ENCODE data around the gene MTFR2. TPM values are rescaled to one million over a fixed set of nuclear protein-coding genes. Genes with fewer than 3 reads are reported as not detected.
A peak's percentile ranks its signal among the peaks of the same experiment; 100 is the strongest.

Gene MTFR2
- total RNA-seq, 1 experiment from 2014 or later, result 12.6 TPM

DNA sequence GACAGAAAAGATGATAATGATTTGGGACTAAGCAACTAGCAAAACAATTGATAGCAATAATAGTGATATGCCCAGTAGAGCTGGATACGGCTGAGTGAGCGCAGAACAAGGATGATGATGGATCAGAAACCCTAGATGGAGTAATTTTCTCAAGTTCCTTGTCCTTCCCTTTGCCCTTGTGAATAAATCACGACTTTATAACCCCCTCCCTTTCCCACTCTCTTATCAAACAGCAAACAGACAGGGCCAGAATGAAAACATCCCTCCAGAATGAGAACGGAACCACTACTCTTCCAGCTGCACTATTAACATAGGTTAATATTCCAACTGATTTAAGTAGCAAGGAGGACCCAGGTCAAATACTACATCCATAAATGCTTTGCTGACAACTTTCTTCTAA lies 1.3 kb upstream of the MTFR2 start:
- Histone ChIP-seq H3K4me3 (peak overlapping the region; percentile 79; the same call in 1 of the 2 replicates), H3K9me2 (ENCODE audit: insufficient read depth) (no peaks in the 10 kb centered on the region), H3K4me1 (replicated peaks; ENCODE audit: insufficient read depth) (peaks cover 20% of the 10 kb centered on the region), H3K9me3 (ENCODE audit: insufficient read depth, low read depth) (no peaks in the 10 kb centered on the region), H3F3A (ENCODE audit: insufficient read depth, low read depth) (peaks cover 58% of the 10 kb centered on the region), H2AFZ (no peak overlapping the region), H3K79me2 (ENCODE audit: low read depth) (peaks cover 30% of the 10 kb centered on the region), H3K36me3 (ENCODE audit: low read depth) (0 out of 2 replicates have a peak, but pooled peaks cover 16% of the 10 kb centered on the region), H3K27ac (no peak overlapping the region), H3K4me2 (peak overlapping the region; percentile 92), H3K27me3 (ENCODE audit: insufficient read depth, low read depth) (no peaks in the 10 kb centered on the region), H4K20me1 (ENCODE audit: insufficient read depth) (0 out of 2 replicates have a peak, but pooled peaks cover 14% of the 10 kb centered on the region)
- CTCF ChIA-PET, result no interaction called here
- POLR2A ChIA-PET (ENCODE audit: unreplicated experiment), result interaction anchor here (0.7 kb wide), 1 partner anchor 30 kb away, joined by 4 read pairs; no protein-coding TSS in a partner anchor
- no TSS peak for BruUV-seq (replicated peaks)
- no peak for DNase-seq
- intact Hi-C loops (cut with micrococcal nuclease; ENCODE audit: unreplicated experiment), result loop anchor here (2.0 to 5.0 kb wide), 2 partner anchors 39 to 301 kb away; partner anchors contain the start of gene MAP7
- TF ChIP-seq, protein P1, sequence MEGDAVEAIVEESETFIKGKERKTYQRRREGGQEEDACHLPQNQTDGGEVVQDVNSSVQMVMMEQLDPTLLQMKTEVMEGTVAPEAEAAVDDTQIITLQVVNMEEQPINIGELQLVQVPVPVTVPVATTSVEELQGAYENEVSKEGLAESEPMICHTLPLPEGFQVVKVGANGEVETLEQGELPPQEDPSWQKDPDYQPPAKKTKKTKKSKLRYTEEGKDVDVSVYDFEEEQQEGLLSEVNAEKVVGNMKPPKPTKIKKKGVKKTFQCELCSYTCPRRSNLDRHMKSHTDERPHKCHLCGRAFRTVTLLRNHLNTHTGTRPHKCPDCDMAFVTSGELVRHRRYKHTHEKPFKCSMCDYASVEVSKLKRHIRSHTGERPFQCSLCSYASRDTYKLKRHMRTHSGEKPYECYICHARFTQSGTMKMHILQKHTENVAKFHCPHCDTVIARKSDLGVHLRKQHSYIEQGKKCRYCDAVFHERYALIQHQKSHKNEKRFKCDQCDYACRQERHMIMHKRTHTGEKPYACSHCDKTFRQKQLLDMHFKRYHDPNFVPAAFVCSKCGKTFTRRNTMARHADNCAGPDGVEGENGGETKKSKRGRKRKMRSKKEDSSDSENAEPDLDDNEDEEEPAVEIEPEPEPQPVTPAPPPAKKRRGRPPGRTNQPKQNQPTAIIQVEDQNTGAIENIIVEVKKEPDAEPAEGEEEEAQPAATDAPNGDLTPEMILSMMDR (conservative IDR thresholded peaks at IDR 0.05), result no peak
- no peak for TF ChIP-seq EZH2 (IDR thresholded peaks at IDR 0.05; ENCODE audit: low read depth)

DNA sequence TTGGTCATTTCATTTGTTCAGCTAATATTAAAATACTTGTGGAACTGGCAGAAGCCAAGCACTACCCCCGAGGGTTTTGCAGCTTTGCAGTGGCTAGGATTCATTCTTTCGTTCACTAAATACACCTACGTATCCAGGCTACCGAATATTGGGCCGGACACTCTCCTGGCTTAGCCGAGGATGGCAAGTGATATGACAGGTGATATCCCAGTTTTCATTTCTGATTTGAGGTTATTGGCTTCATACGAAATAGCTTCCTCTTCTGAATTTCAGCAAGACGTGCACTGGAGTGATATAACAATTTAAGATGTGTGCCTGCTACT lies 536 bp upstream of the MTFR2 start:
- POLR2A ChIA-PET (ENCODE audit: unreplicated experiment), result interaction anchor here (0.5 to 0.8 kb wide), 3 partner anchors 39 to 1350 kb away, joined by 4 to 15 read pairs (median 8); partner anchors contain the start of genes BCLAF1 and HBS1L
- Histone ChIP-seq H3K27ac (peak overlapping the region; percentile 10; the same call in 1 of the 2 replicates), H3F3A (ENCODE audit: insufficient read depth, low read depth) (peaks cover 51% of the 10 kb centered on the region), H3K4me1 (replicated peaks; ENCODE audit: insufficient read depth) (peaks cover 20% of the 10 kb centered on the region), H3K79me2 (ENCODE audit: low read depth) (peaks cover 30% of the 10 kb centered on the region), H3K9me3 (ENCODE audit: insufficient read depth, low read depth) (no peaks in the 10 kb centered on the region), H3K9me2 (ENCODE audit: insufficient read depth) (no peaks in the 10 kb centered on the region), H2AFZ (peak overlapping the region; percentile 91), H3K4me3 (peak overlapping the region; percentile 79), H3K4me2 (peak overlapping the region; percentile 92), H3K36me3 (ENCODE audit: low read depth) (0 out of 2 replicates have a peak, but pooled peaks cover 16% of the 10 kb centered on the region), H3K27me3 (ENCODE audit: insufficient read depth, low read depth) (no peaks in the 10 kb centered on the region), H4K20me1 (ENCODE audit: insufficient read depth) (0 out of 2 replicates have a peak, but pooled peaks cover 14% of the 10 kb centered on the region)
- CTCF ChIA-PET, result interaction anchor here (0.7 kb wide), 1 partner anchor 715 kb away, joined by 3 read pairs; no protein-coding TSS in a partner anchor
- DNase-seq, result no peak
- TF ChIP-seq, protein P1 (conservative IDR thresholded peaks at IDR 0.05), result no peak
- TF ChIP-seq EZH2 (IDR thresholded peaks at IDR 0.05; ENCODE audit: low read depth), result no peak
- intact Hi-C loops (cut with micrococcal nuclease; ENCODE audit: unreplicated experiment), result loop anchor here (1.0 to 5.0 kb wide), 3 partner anchors 40 to 302 kb away; partner anchors contain the start of gene MAP7
- BruUV-seq (replicated peaks), result TSS peak; percentile 88

DNA sequence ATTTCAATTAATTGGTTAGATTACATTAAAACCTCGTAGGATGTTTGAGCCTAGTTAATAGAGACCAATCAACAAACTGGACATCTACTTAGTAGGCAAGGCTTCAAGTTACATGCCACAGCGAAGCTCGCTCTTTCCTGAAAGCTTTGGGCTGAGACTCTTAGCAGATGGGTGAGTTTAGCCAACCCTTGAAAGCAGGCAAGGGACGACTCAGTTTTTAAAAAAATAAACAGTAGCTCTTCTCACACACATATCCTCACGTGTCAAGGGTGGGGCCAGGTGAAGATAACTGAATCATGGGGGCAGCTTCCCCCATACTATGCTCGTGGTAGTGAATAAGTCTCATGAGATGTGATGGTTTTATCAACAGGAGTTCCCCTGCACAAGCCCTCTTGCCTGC lies 775 bp downstream of the MTFR2 start:
- H3K4me3 ChIP-seq, result peak overlapping the region; percentile 79
- CTCF ChIA-PET, result no interaction called here
- DNase-seq, result peak in 1 of 2 experiments; percentile 11
- POLR2A ChIA-PET (ENCODE audit: unreplicated experiment), result interaction anchor here (0.5 kb wide), 1 partner anchor 41 kb away, joined by 6 read pairs; no protein-coding TSS in a partner anchor
- H3K79me2 ChIP-seq (ENCODE audit: low read depth), result peaks cover 30% of the 10 kb centered on the region
- H3K27me3 ChIP-seq (ENCODE audit: insufficient read depth, low read depth), result no peaks in the 10 kb centered on the region
- peaks cover 20% of the 10 kb centered on the region for H3K4me1 ChIP-seq (replicated peaks; ENCODE audit: insufficient read depth)
- intact Hi-C loops (cut with micrococcal nuclease; ENCODE audit: unreplicated experiment), result no loop called here
- TF ChIP-seq, protein P1 (conservative IDR thresholded peaks at IDR 0.05), result no peak
- no peak for TF ChIP-seq EZH2 (IDR thresholded peaks at IDR 0.05; ENCODE audit: low read depth)
- 0 out of 2 replicates have a peak, but pooled peaks cover 16% of the 10 kb centered on the region for H3K36me3 ChIP-seq (ENCODE audit: low read depth)
- H3F3A ChIP-seq (ENCODE audit: insufficient read depth, low read depth), result peaks cover 38% of the 10 kb centered on the region
- peak overlapping the region; percentile 98 for H2AFZ ChIP-seq
- H3K27ac ChIP-seq, result 0 out of 2 replicates have a peak overlapping the region, but pooled peaks have one; percentile 13
- H3K9me3 ChIP-seq (ENCODE audit: insufficient read depth, low read depth), result no peaks in the 10 kb centered on the region
- peak overlapping the region; percentile 92 for H3K4me2 ChIP-seq
- H3K9me2 ChIP-seq (ENCODE audit: insufficient read depth), result no peaks in the 10 kb centered on the region
- no TSS peak for BruUV-seq (replicated peaks)
- H4K20me1 ChIP-seq (ENCODE audit: insufficient read depth), result 0 out of 2 replicates have a peak, but pooled peaks cover 13% of the 10 kb centered on the region

Measured in PC-9 (cell line).